GM19468 (cell line): ENCODE results near the gene FOXO6.

Experiments
- ATAC-seq: cut with Tn5 transposase; IDR thresholded peaks from one replicate; pipeline ENCODE4 v1.9.1; 2021; ENCODE audit warnings: mild to moderate bottlenecking, moderate library complexity, moderate number of reproducible peaks; ENCODE audit not compliant: unreplicated experiment; ENCODE audit errors: extremely low read depth

FOXO6 gene

GRCh38 chr1:41349361-41350054 is 11.7 kb upstream of the FOXO6 start:
- ATAC-seq, result no peak

DNA sequence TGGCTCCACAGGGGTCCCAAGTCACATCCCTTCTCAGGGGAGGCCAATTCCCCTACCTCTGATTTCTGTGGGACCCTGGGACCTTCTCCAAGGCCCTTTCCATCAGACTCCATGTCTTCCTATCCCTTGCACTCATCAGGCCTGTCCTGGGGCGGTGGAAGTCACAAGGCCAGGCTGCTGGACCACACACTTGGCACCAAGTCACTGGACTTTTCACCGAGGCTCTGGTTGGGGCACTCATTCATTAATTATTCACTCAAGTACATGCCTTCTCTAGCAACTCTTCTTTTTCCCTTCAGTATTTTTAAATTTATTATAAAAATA is 11.2 kb upstream of the FOXO6 start:
- no peak for ATAC-seq

- ATAC-seq, result no peak
Observed at GRCh38 chr1:41351262-41352151, 9.7 kb upstream of the FOXO6 start.

- ATAC-seq, result no peak
Observed at GRCh38 chr1:41353744-41354143, 7.5 kb upstream of the FOXO6 start.

DNA sequence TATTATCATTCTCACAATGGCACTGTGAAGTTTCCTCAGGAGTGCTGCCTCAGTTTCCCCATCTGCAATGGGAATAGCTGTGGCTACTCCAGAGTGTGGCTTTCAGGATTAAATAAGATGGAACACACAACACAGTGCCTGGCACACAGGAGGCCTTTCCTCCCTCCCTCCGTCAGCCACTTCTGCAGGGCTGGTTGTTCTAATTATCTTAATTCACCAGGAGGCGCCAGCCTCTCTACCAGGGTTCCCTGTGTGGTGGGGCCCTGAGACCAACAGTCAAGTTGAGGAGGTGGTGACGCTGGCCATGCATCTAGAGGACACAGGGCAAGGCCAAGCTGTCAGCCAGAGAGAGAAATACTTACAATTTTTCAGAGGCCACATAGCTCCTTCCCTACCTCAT is 6.3 kb upstream of the FOXO6 start:
- ATAC-seq, result no peak

DNA sequence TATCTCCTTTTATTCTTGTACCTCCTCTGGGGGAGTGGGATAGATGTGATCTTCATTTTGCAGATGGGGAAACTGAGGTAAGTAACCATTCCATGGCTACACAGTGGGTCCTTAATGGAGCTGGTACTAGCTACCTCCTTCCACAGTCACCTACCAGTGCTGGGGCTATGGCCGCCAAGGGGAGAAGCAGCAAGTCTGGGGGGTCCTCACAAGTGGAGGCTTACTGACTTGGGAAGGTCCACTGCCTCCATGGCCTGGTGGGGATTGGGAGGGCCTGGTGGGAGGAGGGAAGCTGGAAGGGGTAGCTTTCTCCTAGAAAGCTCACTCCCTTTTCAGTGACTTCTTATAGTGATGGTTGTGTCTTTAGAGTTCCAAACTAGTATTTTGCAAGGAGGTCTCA is 5.9 kb upstream of the FOXO6 start:
- ATAC-seq, result no peak

DNA sequence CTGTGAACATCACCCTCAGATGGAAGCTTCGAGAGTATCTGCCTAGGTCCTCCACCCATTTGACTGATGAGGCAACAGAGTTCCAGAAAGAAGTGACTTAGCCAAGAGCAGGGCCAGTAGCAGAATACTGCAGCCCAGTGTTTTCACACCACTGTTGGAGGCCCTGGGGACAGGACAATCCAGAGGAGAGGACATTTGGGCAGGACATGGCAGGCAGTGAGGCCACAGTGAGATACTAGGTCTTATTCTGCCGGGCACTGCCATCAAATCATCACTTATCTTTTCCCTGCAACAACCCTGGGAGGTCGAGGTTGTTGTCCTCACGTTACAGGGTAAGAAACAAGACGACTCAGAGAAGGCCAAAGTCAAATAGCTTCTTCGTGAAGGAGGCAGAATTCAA is 5.5 kb upstream of the FOXO6 start:
- no peak for ATAC-seq

GRCh38 chr1:41356752-41357151 is 4.5 kb upstream of the FOXO6 start:
- ATAC-seq, result no peak

GRCh38 chr1:41357451-41358101 is 3.7 kb upstream of the FOXO6 start:
- no peak for ATAC-seq

GRCh38 chr1:41358131-41359021 is 2.9 kb upstream of the FOXO6 start:
- ATAC-seq, result no peak

GRCh38 chr1:41359211-41360073 is 1.8 kb upstream of the FOXO6 start:
- ATAC-seq, result no peak

DNA sequence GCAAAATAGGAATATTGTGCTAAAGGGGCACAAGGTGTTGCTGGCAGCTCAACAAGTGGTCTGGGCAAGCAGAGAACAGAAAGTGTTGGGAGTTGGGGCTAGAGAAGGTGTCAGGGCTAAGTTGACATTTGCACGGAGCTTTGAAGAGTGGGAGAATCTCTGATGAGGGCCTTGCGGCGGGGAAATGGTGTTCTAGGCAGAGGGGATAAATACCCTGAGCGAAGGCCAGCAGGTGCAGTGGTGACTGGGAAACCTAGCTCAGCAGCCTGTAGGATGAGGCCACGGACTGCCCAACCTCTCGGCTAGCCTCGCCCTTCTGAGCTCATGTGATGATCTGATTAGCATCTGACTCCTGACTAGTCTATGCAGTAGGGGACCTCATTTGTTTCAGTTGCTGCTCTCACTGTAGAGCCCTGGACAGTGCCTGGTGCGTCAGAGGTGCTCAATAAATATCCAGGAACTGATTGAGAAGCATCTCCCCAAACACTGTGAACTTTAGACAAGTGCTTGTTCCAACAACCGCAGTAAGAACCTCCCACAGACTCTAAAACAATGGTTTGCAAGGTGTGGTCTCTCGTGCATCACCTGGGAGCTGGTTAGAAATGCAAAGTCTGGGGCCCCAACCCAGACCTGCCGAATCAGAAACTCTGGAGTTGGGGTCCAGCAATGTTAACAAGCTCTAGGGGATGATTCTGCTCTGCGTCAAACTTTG is 1.0 kb upstream of the FOXO6 start:
- no peak for ATAC-seq

DNA sequence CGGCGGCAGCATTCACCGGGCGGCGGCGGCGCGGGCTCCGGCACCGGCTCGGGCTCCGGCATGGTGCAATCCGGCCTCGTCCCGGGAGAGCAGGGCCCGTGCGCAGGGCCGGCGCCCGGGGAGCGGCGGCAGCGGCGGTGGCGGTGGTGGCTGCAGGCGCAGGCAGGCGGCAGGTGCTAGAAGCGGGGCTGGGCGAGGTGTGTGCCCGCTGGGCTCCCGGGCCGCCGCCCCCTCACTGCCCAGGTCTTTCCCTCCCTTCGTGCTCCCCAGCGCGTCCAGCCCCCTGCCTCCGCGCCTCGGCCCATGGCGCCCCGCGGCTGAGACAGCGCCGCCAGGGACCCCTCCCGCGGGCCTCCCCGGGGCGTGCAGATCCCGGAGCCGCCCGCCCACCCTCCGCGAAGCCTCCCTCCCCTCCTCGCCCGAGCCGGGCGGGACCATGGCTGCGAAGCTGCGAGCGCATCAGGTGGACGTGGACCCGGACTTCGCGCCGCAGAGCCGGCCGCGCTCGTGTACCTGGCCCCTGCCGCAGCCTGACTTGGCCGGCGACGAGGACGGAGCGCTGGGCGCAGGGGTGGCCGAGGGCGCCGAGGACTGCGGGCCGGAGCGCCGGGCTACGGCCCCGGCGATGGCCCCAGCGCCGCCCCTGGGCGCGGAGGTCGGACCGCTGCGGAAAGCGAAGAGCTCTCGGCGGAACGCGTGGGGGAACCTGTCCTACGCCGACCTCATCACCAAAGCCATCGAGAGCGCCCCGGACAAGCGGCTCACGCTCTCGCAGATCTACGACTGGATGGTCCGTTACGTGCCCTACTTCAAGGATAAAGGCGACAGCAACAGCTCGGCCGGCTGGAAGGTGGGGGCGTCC is 492 bp downstream of the FOXO6 start:
- ATAC-seq, result no peak

DNA sequence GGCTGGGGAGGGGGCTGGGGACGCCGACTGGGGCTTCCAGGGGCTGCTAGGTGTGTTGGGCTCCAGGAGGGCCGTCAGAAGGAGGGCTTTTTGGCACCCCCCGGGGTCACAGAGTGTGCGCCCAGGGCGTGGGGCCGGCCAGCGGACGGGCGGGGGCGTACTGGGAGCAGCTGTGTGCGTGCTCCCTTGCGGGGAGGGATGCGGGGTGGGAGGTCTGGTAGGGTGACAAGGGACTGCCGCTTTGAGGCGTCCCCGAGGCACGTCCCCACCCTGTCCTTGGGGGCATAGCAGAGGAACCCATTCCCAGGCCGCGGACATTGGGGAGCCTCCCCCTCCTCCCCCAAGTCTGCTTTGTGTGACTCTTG is 1.1 kb downstream of the FOXO6 start:
- no peak for ATAC-seq

- no peak for ATAC-seq
Observed at GRCh38 chr1:41362749-41363590, 1.7 kb downstream of the FOXO6 start.

GRCh38 chr1:41363591-41364320 is 2.5 kb downstream of the FOXO6 start:
- no peak for ATAC-seq
